ENCODE data around the gene CCDC192.

Gene CCDC192

GRCh38 chr5:127987354-127988145 lies 284.4 kb downstream of the CCDC192 start:
- ATAC-seq: peak; percentile 77
- TF ChIP-seq CSRNP3 (CRISPR knock-in tag; IDR thresholded peaks at IDR 0.05) (no peak), ESRRG (CRISPR knock-in tag; IDR thresholded peaks at IDR 0.05) (no peak), CSDC2 (CRISPR knock-in tag; IDR thresholded peaks at IDR 0.05) (no peak), GLIS3 (CRISPR knock-in tag; IDR thresholded peaks at IDR 0.05) (no peak), ARNTL (CRISPR knock-in tag; IDR thresholded peaks at IDR 0.05; ENCODE audit: borderline replicate concordance, low read depth) (no peak), PATZ1 (CRISPR knock-in tag; IDR thresholded peaks at IDR 0.05; ENCODE audit: borderline replicate concordance) (no peak), POU6F1 (CRISPR knock-in tag; IDR thresholded peaks at IDR 0.05; ENCODE audit: borderline replicate concordance, low read depth) (no peak), ZNF8 (CRISPR knock-in tag; IDR thresholded peaks at IDR 0.05) (no peak), CREB5 (CRISPR knock-in tag; IDR thresholded peaks at IDR 0.05; ENCODE audit: low read depth) (no peak), ISL1 (CRISPR knock-in tag; IDR thresholded peaks at IDR 0.05) (no peak), TOX (CRISPR knock-in tag; IDR thresholded peaks at IDR 0.05; ENCODE audit: borderline replicate concordance) (no peak)
- TF ChIP-seq, protein P1, sequence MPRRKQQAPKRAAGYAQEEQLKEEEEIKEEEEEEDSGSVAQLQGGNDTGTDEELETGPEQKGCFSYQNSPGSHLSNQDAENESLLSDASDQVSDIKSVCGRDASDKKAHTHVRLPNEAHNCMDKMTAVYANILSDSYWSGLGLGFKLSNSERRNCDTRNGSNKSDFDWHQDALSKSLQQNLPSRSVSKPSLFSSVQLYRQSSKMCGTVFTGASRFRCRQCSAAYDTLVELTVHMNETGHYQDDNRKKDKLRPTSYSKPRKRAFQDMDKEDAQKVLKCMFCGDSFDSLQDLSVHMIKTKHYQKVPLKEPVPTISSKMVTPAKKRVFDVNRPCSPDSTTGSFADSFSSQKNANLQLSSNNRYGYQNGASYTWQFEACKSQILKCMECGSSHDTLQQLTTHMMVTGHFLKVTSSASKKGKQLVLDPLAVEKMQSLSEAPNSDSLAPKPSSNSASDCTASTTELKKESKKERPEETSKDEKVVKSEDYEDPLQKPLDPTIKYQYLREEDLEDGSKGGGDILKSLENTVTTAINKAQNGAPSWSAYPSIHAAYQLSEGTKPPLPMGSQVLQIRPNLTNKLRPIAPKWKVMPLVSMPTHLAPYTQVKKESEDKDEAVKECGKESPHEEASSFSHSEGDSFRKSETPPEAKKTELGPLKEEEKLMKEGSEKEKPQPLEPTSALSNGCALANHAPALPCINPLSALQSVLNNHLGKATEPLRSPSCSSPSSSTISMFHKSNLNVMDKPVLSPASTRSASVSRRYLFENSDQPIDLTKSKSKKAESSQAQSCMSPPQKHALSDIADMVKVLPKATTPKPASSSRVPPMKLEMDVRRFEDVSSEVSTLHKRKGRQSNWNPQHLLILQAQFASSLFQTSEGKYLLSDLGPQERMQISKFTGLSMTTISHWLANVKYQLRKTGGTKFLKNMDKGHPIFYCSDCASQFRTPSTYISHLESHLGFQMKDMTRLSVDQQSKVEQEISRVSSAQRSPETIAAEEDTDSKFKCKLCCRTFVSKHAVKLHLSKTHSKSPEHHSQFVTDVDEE (CRISPR knock-in tag; IDR thresholded peaks at IDR 0.05): no peak

DNA sequence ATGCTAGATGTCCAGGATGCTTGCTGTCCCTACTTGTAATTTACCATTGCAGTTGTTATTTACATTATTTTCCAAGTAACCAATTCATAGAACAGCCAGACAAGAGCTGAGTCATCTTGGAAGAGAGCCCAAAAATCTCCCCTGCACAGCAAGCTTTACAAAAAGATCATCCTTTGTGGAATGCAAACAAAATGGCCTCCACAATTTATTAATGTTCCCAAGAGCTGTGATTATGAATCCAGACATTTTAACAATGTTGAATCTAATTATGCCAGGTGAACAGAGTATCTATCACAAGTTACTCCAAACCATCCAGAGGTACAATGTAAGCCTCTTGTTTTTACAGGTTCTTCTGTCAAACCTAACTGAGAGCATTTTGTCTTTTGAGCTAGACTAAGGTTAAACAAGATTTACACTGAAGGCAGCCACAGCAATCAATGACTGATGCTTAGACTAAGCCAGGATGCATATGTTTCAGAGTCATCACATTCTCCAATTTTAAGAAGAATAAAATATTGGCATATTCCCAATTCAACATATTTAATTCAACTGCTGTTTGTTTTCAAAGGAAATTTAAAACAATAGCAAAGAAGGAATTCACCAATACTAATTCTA lies 285.1 kb downstream of the CCDC192 start:
- ATAC-seq: peak; percentile 92

More for the DNA sequence above, 285.1 kb downstream of the CCDC192 start:
- TF ChIP-seq ZNF565 (CRISPR knock-in tag; conservative IDR thresholded peaks at IDR 0.05; ENCODE audit: low read depth) (no peak), ISL1 (CRISPR knock-in tag; IDR thresholded peaks at IDR 0.05) (peak; percentile 54)

Measured in SK-N-SH treated with all-trans-retinoic acid at 6 μM for 48 hours (cell line).